ENCODE measurements around the gene MAN2A1.

Gene MAN2A1

GRCh38 chr5:109694451-109694891 is 4.7 kb downstream of the MAN2A1 start:
- no peak for DNase-seq (ENCODE audit: low read depth)
- H3K4me3 ChIP-seq (ENCODE audit: low read depth, low read length): peak overlapping the region; percentile 6; the same call in 1 of the 2 replicates
- TF ChIP-seq CTCF (IDR thresholded peaks at IDR 0.05; ENCODE audit: low read depth, low read length, missing control alignments): no peak

GRCh38 chr5:109695005-109695926 is 5.5 kb downstream of the MAN2A1 start:
- H3K4me3 ChIP-seq (ENCODE audit: low read depth, low read length): peak overlapping the region; percentile 6; the same call in 1 of the 2 replicates
- TF ChIP-seq CTCF (IDR thresholded peaks at IDR 0.05; ENCODE audit: low read depth, low read length, missing control alignments): no peak
- peak; percentile 47 for DNase-seq (ENCODE audit: low read depth)

- H3K4me3 ChIP-seq (ENCODE audit: low read depth, low read length): no peak overlapping the region
- no peak for DNase-seq (ENCODE audit: low read depth)
- no peak for TF ChIP-seq CTCF (IDR thresholded peaks at IDR 0.05; ENCODE audit: low read depth, low read length, missing control alignments)
Measured at GRCh38 chr5:109697339-109697738, 7.6 kb downstream of the MAN2A1 start.

GRCh38 chr5:109700516-109701153 is 10.9 kb downstream of the MAN2A1 start:
- no peak for TF ChIP-seq CTCF (IDR thresholded peaks at IDR 0.05; ENCODE audit: low read depth, low read length, missing control alignments)
- no peak for DNase-seq (ENCODE audit: low read depth)
- H3K4me3 ChIP-seq (ENCODE audit: low read depth, low read length): no peak overlapping the region

- TF ChIP-seq CTCF (IDR thresholded peaks at IDR 0.05; ENCODE audit: low read depth, low read length, missing control alignments): no peak
- H3K4me3 ChIP-seq (ENCODE audit: low read depth, low read length): no peak overlapping the region
- DNase-seq (ENCODE audit: low read depth): no peak
Measured at GRCh38 chr5:109701252-109701651, 11.5 kb downstream of the MAN2A1 start.

- H3K4me3 ChIP-seq (ENCODE audit: low read depth, low read length): no peak overlapping the region
- TF ChIP-seq CTCF (IDR thresholded peaks at IDR 0.05; ENCODE audit: low read depth, low read length, missing control alignments): no peak
- DNase-seq (ENCODE audit: low read depth): no peak
Measured at GRCh38 chr5:109701792-109702191, 12.1 kb downstream of the MAN2A1 start.
